ENCODE data around the gene KRT32.

- TF ChIP-seq CTCF (IDR thresholded peaks at IDR 0.05), result no peak
- no peak for TF ChIP-seq EZH2 (IDR thresholded peaks at IDR 0.05)
- TF ChIP-seq EZH2phosphoT487 (IDR thresholded peaks at IDR 0.05), result no peak
These were observed 33.1 kb upstream of the KRT32 start for GRCh38 chr17:41500131-41500911.
